IPS-11a (cell line): ENCODE measurements around the gene SGF29.
"Not testable (repeated sequence)": the region's sequence is repeated elsewhere in the genome, so short reads cannot be mapped to it uniquely, and the experiment has no call there.

ENCODE experiments used
- H3K4me3 ChIP-seq: one replicate; pipeline ENCODE4 v1.5.1; 2013; ENCODE audit warnings: low read depth, low read length, control low read depth

Gene SGF29

DNA sequence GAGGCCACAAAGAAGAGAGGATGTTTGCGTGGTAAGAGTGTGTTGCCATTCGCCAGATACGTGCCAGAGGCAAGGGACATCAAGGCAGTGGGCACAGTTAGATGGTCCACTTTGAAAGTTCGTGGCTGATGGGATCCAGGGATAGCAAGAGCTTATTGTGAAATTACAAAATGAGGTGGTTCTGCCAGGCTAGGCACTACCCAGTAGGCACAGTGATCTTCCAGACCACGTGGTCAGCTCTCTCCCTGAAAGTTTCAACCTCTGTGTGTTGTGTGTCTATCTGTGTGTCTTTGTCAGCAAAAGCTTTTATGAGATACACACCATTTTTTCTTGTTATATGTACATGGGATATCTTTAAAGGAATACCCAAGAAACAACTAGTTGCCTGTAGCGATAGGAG lies 9.5 kb downstream of the SGF29 start:
- no peak overlapping the region for H3K4me3 ChIP-seq

DNA sequence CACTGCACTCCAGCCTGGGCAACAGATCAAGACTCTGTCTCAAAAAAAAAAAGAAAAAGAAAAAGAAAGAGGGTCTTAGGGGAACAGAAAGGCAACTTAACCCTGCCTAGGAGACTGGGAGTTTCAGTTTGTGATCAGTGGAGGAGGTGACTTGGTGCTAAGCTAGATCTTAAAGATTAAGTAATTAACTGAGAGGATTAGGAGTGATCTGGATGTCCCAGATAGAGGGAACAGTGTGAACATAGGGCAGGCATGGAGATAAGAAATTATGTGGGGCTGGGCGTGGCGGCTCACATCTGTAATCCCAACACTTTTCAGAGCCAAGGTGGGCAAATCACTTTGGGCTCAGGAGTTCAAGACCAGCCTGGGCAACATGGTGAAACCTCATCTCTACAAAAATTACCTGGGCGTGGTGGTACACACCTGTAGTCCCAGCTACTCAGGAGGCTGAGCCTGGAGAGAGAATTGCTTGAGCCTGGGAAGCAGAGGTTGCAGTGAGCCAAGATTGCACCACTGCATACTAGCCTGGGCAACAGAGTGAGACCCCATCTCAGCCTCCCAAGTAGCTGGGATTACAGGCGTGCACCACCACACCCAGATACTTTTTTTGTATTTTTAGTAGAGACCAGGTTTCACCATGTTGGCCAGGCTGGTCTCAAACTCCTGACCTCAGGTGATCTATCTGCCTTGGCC lies 12.7 kb downstream of the SGF29 start:
- H3K4me3 ChIP-seq: not testable (repeated sequence)

GRCh38 chr16:28567292-28567691 lies 13.6 kb downstream of the SGF29 start:
- H3K4me3 ChIP-seq: no peak overlapping the region

GRCh38 chr16:28569021-28569420 lies 15.3 kb downstream of the SGF29 start:
- no peak overlapping the region for H3K4me3 ChIP-seq

- no peak overlapping the region for H3K4me3 ChIP-seq
These were observed 16.4 kb downstream of the SGF29 start for GRCh38 chr16:28569968-28570752.

DNA sequence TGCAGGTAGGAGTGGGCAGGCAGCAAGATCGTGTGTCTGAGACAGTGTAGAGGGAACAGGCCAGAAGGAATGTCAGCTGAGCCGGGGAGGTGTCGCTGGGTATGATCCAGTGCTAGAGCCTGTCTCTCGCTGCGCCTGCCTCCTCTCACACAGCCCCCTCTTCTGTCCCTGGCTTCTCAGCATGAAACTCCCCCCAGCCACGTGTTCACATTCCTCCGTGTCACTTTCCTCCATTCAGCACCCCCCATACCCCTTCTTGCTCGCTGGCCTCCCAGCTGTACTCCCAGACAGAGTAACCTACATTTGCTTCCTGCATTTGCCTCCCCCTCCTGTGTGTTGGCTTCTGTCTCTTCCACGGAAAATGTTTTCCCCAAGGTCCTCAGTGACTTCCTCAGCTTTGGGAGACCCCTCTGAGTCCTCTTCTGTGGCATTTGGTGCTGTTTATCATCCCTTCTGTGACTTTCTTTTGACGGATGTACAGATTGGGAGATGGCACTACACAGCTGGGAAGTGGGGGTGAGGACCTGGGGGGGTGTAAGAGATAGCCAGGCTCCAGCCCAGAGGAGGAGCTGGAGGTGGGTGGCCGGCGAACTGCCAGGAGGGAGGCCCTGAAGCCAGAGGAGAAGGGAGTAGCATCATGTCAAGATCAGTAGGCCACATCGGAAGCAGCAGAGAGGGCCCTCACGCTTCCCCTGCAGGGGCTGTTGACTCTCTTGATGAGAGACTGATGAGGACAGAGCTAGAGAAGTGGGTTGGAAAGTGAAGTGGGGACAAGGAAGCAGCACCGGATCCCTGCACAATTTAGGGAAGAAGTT lies 19.2 kb downstream of the SGF29 start:
- no peak overlapping the region for H3K4me3 ChIP-seq

DNA sequence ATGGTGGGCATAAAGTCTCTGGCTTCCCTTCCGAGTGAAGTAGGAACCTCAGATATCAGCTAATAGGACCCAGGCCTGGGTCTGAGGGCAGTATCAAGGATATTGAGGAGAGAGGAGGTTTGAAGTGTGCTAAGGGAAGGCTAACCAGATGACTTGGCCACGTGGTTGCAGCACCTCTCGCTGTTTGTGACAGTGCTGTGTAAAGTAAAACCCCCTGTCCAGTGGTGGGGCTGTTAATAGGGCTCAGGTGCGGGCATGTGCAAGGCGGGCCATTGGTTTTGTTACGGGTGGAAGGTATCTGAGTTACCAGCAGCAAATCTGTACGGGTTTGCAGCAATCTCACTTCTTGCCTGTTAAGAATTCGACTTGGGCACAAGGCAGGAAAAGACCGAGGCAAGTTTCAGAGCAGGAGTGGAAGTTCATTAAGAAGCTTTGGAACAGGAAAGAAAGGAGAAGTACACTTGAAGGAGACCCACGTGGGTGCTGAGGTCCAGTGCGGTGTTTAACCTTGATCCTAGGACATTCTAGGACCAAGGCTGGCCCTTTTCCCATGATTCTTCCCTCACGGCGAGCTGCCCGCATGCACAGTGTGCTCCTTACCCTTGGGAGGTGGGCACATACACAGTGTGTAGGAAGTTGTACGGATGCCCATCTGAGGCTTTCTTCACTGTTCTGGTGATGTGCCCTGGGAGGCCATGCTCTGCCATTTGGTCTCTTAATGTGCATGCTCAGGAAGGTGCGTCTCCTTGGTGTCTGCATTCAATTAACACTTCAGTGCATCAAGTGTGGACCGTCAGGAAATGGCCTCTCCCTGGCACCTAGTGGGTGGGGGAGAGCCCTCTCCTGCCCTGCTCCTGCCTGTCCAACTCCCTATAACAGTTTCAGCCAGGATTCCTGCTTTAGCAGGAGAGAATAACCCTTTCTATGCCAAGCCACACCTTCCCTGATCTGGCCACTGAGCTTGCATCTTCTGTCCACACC lies 20.3 kb downstream of the SGF29 start:
- no peak overlapping the region for H3K4me3 ChIP-seq

DNA sequence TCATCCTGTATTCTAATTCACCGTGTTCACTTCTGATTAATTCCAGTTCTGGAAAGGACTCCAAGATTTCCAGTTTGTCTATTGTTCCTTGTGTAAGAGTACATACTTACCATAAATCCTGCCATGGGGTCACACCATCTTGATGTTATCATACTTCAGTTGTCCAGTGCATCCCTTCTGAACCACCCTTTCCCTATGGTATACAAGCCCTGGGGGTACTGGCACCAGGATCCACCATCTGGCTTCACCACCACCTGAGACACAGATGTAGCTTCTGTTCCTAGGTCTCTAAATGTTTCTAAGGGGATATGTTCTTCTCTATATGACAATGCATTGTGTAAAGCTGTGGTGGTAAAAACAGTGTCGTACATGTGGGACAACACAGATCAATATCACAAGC lies 21.2 kb downstream of the SGF29 start:
- H3K4me3 ChIP-seq: no peak overlapping the region

DNA sequence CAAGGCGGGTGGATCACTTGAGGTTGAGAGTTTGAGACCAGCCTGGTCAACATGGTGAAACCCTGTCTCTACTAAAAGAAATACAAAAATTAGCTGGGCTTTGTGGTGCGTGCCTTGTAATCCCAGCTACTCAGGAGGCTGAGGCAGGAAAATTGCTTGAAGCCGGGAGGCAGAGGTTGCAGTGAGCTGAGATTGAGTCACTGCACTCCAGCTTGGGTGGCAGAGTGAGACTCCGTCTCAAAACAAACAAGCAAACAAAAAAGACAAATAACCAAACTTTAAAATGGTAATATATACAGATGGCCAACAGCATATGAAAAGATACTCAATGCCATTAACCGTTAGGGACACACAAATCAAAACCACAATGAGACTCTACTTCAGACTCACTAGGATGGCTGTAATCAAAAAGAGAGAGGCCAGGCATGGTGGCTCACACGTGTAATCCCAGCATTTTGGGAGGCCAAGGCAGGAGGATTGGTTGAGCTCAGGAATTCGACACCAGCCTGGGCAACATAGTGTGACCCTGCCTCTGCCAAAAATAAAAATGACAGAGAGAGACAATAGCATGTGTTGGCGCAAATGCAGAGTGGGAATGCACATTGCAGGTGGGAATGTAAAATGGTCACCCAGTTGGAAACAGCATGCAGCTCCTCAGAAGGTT lies 21.9 kb downstream of the SGF29 start:
- H3K4me3 ChIP-seq: no peak overlapping the region

DNA sequence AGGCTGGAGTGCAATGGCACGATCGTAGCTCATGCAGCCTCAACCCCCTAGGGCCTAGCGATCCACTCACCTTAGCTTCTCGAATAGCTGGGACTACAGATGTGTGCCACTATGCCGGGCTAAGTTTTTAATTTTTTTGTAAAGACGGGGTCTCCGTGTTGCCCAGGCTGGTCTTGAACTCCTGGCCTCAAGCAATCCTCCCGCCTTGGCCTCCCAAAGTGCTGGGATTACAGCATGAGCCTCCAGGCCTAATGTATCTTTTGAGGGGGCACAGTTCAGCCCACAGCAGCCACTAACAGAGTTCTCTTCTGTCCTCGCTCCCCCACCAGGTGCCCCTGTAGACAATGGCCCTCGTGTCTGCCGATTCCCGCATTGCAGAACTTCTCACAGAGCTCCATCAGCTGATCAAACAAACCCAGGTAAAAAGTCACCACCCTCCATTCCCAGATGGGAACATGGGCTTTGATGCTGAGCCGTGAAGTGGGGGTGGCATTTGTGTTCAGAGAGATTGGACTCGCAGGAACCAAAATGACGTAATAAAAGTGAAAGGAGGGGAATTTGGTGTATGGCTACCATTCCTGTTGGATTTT lies 27.1 kb downstream of the SGF29 start:
- no peak overlapping the region for H3K4me3 ChIP-seq

- H3K4me3 ChIP-seq: no peak overlapping the region
These were observed 32.0 kb downstream of the SGF29 start for GRCh38 chr16:28585674-28586073.

DNA sequence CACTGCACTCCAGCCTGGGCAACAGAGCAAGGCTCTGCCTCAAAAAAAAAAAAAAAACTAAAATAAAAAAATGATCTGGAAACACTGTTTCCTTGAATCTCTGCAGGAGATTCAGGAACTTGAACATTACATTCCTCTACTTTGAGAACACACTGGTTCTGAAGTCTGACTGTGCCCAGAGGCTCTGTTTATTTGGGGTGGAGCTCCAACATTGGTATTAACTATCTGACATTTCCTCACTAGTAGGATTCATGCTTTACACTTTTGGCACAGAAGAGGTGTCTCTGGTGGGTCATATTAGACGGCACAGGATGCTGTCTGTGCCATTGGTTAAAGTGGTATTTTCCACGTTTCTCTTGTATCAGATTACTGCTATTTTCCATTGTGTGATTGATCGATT lies 32.7 kb downstream of the SGF29 start:
- H3K4me3 ChIP-seq: no peak overlapping the region

GRCh38 chr16:28587386-28587785 lies 33.7 kb downstream of the SGF29 start:
- H3K4me3 ChIP-seq: no peak overlapping the region

- H3K4me3 ChIP-seq: no peak overlapping the region
These were observed 35.3 kb downstream of the SGF29 start for GRCh38 chr16:28589069-28589468.

- no peak overlapping the region for H3K4me3 ChIP-seq
These were observed 36.2 kb downstream of the SGF29 start for GRCh38 chr16:28589930-28590329.

DNA sequence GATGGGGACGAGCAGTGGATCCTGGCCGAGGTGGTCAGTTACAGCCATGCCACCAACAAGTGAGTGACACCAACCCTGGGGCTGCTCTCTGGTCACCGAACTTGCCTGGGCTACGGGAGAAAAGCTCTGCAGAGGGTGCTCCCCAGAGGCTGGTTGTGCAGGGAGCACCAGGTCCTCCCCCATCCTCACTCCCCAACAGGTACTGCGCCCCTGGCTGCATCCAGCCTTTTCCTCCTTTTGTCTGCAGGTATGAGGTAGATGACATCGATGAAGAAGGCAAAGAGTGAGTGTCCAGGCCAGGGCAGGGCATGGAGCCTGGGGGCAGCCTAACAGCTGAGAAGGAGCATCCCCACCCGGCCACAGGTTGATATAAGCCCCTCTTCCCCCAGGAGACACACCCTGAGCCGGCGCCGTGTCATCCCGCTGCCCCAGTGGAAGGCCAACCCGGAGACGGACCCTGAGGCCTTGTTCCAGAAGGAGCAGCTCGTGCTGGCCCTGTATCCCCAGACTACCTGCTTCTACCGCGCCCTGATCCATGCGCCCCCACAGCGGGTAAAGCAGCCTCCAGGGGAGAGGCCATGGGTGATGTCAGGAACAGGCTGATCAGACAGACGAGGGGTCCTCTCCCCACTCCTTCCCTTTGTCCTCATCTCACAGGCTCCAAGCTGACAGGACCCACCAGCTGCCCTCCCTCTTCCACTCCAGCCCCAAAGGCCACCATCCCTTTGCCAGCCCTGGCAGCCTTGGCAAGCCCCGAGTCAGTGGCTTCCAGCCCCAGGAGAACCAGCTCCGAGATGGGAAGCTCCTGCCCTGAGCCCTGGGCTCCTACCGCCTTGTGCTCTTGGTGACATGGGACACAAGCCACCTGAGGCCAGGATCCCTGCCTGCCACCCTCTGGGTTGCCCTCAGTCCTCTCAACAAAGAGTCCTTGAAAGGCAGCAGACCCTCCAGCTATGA lies 36.9 kb downstream of the SGF29 start:
- H3K4me3 ChIP-seq: no peak overlapping the region

DNA sequence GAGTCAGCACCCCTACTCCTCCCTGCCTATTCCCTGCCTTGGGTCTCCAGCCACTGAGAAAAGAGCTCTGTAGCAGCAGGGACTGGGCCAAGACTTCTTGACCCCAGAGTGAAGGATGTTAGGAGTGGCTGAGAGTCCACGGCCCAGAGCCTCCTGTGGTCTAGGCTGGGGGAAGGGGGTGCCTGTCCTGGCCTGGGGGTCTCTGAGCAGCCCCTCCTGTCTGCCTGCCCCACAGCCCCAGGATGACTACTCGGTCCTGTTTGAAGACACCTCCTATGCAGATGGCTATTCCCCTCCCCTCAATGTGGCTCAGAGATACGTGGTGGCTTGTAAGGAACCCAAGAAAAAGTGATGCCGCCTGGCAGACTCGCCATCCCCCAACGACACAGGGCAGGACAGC lies 37.6 kb downstream of the SGF29 start:
- no peak overlapping the region for H3K4me3 ChIP-seq

DNA sequence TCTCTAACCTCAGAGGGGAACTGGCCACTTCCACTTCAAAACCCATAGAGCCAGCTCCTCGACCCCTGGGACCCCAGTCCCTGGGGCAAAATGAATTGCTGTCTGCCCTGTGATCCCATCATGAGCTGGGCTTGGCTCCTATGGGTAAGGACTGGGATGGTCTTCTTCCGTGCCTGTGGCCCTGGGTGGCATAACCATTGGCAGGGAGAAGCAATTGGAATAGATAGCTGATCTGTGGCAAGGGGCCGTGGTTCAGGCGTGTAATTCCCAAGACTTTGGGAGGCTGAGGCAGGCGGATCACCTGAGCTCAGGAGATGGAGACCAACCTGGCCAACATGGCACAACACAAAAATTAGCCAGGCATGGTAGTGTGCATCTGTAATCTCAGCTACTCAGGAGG lies 38.8 kb downstream of the SGF29 start:
- no peak overlapping the region for H3K4me3 ChIP-seq
